HG03378 (cell line): Measurements from ENCODE around the gene ADAMTS7.
"Not testable (repeated sequence)": the region's sequence is repeated elsewhere in the genome, so short reads cannot be mapped to it uniquely, and the experiment has no call there.

ENCODE experiments used
- ATAC-seq: cut with Tn5 transposase; IDR thresholded peaks from one replicate; pipeline ENCODE4 v1.9.1; 2021; ENCODE audit warnings: mild to moderate bottlenecking, moderate library complexity; ENCODE audit not compliant: unreplicated experiment

The ADAMTS7 gene

GRCh38 chr15:78766041-78766440, 45.2 kb downstream of the ADAMTS7 start:
- no peak for ATAC-seq

DNA sequence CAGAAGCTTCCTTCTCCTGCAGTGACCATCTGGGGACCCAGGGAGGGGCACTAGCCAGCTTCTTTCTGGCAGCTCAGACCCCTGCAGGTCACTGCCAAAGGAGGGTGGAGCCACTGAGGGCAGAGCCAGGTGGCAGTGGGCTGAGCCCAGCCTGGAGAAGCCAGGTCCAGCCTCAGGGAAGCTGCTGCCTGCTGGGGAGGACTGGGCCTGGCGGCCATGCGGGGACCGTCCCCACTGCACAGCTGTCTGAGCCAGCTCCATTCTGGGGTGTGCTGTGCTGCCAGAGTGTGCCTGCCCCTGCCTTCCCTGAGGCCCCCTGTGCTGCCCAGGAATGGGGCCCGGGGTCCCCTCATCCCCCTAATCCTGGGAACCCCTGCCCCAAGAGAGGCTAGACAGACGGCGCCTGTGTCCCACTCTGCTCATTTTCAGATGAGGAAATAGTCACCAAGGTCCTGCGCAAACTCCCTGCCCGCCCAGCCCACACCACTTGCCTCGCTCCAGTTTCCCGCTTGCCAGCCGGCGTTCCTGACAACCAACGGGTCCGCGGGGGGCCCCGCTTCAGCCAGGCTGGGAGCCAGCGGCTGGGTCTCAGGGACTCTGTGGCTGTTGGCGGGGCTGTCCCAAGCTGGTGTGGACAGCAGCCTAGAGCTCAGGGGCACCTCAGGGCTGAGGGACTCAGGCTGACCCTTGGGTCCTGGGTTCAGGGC, 46.0 kb downstream of the ADAMTS7 start:
- ATAC-seq: not testable (repeated sequence)

- ATAC-seq: not testable (repeated sequence)
Measured at GRCh38 chr15:78764340-78765153, 46.7 kb downstream of the ADAMTS7 start.

GRCh38 chr15:78763796-78764241, 47.4 kb downstream of the ADAMTS7 start:
- no peak for ATAC-seq

DNA sequence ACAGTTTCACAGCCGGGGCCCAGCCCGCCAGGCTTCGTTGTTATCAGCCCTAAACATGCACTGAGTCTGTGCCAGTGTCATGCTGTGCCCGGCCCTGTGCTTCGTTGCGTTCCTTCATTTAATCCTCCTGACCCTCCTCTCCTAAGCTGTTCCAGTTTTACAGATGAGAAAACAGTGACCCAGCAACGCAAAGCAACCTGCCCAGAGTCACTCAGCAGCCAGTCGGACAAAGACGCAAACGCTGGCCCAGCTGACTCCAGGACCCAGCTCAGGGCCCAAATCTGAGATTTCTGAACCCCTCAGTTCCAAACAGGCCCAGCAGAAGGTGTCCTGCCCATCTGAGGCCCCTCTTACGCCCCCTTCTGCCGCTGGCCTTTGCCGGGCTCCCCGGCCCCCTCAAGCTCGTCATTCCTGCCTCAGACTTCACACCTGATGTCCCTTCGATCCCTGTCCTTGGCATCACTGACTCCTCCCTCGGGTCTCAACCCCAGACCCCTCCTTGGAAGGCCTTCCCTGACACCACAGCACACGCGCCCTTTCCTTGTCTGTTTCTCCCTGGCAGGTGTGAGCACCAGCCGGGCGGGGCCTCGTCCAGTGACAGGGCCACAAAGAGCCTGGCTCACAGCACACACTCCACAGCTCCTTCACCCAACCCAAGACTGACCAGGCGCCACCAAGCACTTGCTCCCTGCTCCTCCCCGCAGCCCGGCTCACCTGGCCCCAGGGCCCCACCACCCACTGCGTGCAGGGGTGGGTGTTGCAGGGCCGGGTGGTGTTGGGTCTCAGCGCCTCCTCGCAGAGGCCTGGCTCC, 48.1 kb downstream of the ADAMTS7 start:
- no peak for ATAC-seq

GRCh38 chr15:78762386-78762961, 48.8 kb downstream of the ADAMTS7 start:
- not testable (repeated sequence) for ATAC-seq

- no peak for ATAC-seq
Measured at GRCh38 chr15:78761891-78762385, 49.3 kb downstream of the ADAMTS7 start.

- ATAC-seq: peak; percentile 28
Measured at GRCh38 chr15:78761475-78761874, 49.8 kb downstream of the ADAMTS7 start.

DNA sequence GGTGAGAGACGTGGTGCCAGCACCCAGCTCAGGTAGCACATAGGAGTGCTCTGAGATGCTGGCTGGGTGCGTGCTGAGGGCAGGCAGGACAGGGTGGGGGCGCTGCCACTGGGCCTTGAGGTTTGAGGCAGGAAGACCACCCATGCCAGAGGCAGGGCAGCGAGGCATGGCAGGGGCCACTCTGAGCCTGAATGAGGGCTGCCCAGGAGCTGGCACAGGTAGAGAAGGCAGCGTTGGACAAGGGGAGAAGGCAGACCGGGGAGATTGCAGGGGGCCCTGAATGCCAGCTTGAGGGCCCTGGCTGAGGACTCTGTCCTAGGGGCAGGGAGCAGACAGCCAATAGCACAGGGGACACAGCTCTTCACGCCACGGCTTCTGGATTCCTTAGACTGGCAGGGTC, 50.2 kb downstream of the ADAMTS7 start:
- no peak for ATAC-seq

DNA sequence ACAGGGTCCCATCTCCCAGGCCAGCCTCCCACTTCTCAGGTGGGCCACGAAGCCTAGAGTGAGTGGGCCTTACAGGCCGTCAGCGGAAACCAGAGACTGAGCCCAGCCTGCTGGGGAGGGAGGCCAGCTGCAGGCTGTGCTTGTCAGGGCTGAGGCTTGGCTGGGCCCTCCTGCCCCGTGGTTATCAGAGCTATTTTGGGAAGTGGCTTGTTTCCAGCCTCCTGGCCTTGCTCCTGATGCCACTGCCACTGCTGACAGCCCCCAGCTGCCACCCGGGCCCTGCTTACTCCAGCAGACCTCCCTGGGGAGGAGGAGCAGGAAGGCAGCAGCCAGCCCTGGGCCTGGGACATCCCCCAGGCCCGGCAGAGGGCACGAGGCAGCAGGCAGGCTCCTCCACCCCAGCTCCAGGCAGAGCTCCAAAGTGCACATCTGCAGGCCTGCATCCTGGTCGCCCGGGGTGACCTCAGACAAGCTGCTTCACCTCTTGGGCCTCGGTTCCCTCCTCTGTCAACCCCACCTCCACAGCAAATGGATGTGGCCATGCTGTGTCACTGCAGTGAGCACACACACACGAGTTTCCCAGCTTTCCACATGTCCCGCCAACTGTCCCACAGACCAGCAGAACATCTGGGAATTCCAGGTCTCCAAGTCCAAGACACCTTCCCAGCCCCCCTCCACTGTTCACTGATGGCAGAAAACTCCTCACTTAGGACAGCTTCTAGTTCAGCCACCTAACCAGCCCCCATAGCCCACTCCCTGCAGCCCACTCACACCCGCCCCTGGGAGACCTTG, 51.0 kb downstream of the ADAMTS7 start:
- not testable (repeated sequence) for ATAC-seq

- not testable (repeated sequence) for ATAC-seq
Measured at GRCh38 chr15:78759361-78759998, 51.8 kb downstream of the ADAMTS7 start.

GRCh38 chr15:78758486-78759200, 52.6 kb downstream of the ADAMTS7 start:
- not testable (repeated sequence) for ATAC-seq

- ATAC-seq: not testable (repeated sequence)
Measured at GRCh38 chr15:78758084-78758483, 53.2 kb downstream of the ADAMTS7 start.

- ATAC-seq: no peak
Measured at GRCh38 chr15:78757636-78757905, 53.7 kb downstream of the ADAMTS7 start.

- ATAC-seq: peak; percentile 55
Measured at GRCh38 chr15:78756781-78757635, 54.3 kb downstream of the ADAMTS7 start.

- ATAC-seq: not testable (repeated sequence)
Measured at GRCh38 chr15:78755900-78756591, 55.2 kb downstream of the ADAMTS7 start.

- ATAC-seq: not testable (repeated sequence)
Measured at GRCh38 chr15:78754637-78755280, 56.5 kb downstream of the ADAMTS7 start.
